ENCODE results near the gene SLU7.

Gene SLU7

GRCh38 chr5:160399402-160400353, 19.2 kb downstream of the SLU7 start, which contains the start of gene FAM200C:
FAM200C (minus strand) TSS chr5:160400054; CDS start chr5:160395490, 4,564 bp downstream.
- DNase-seq = peak; percentile 87

GRCh38 chr5:160398806-160399205, 20.1 kb downstream of the SLU7 start:
- no peak for DNase-seq

- DNase-seq = no peak
Measured at GRCh38 chr5:160397492-160397891, 21.4 kb downstream of the SLU7 start.

- no peak for DNase-seq
Measured at GRCh38 chr5:160395111-160395510, 23.8 kb downstream of the SLU7 start.

- DNase-seq = no peak
Measured at GRCh38 chr5:160390787-160391696, 27.8 kb downstream of the SLU7 start.

- DNase-seq = no peak
Measured at GRCh38 chr5:160387445-160387844, 31.4 kb downstream of the SLU7 start.

GRCh38 chr5:160385496-160385895, 33.4 kb downstream of the SLU7 start:
- DNase-seq = no peak

GRCh38 chr5:160384681-160385080, 34.2 kb downstream of the SLU7 start:
- no peak for DNase-seq

GRCh38 chr5:160382346-160382745, 36.5 kb downstream of the SLU7 start:
- DNase-seq = no peak

- no peak for DNase-seq
Measured at GRCh38 chr5:160380041-160380440, 38.8 kb downstream of the SLU7 start.

GRCh38 chr5:160379511-160379910, 39.4 kb downstream of the SLU7 start:
- DNase-seq = no peak

- DNase-seq = no peak
Measured at GRCh38 chr5:160378330-160378729, 40.6 kb downstream of the SLU7 start.

GRCh38 chr5:160377651-160378050, 41.2 kb downstream of the SLU7 start:
- no peak for DNase-seq

- no peak for DNase-seq
Measured at GRCh38 chr5:160376416-160376815, 42.5 kb downstream of the SLU7 start.

GRCh38 chr5:160375701-160376100, 43.2 kb downstream of the SLU7 start:
- DNase-seq = no peak

GRCh38 chr5:160375166-160375565, 43.7 kb downstream of the SLU7 start:
- DNase-seq = no peak

GRCh38 chr5:160371294-160371693, 47.6 kb downstream of the SLU7 start:
- no peak for DNase-seq

- DNase-seq = no peak
Measured at GRCh38 chr5:160370713-160371034, 48.2 kb downstream of the SLU7 start.

- no peak for DNase-seq
Measured at GRCh38 chr5:160369990-160370712, 48.7 kb downstream of the SLU7 start, which contains the start of gene C1QTNF2. C1QTNF2 (minus strand) TSS chr5:160370626; CDS start chr5:160355011, 15,615 bp downstream.

- no peak for DNase-seq
Measured at GRCh38 chr5:160367885-160368284, 51.0 kb downstream of the SLU7 start.

- DNase-seq = no peak
Measured at GRCh38 chr5:160367261-160367660, 51.6 kb downstream of the SLU7 start.

- no peak for DNase-seq
Measured at GRCh38 chr5:160366230-160366629, 52.7 kb downstream of the SLU7 start.

Data from NCI-H446 treated with DMSO at 0.1 percent for 48 hours (cell line).